IMR-90 (cell line): ENCODE data around the gene RB1. TPM values are rescaled to one million over a fixed set of nuclear protein-coding genes. Genes with fewer than 3 reads are reported as not detected.

ENCODE experiments used
- ATAC-seq: fragments of 200-7000 bp; cut with Tn5 transposase; 2 replicates; pipeline ENCODE4 v1.9.1; 2020; ENCODE audit warnings: low read depth, mild to moderate bottlenecking, moderate library complexity
- BruUV-seq: library from RNA; stranded (reverse); fragments of 400-500 nt; replicated peaks from 2 replicates; lab custom pipeline; 2021; lab: Mats Ljungman, UMichigan
- CTCF ChIA-PET: fragments of 300-600 bp; formaldehyde crosslinking; extraction: SDS; loops from one replicate; lab custom pipeline; 2021; ENCODE audit warnings: antibody characterized with exemption; lab: Yijun Ruan, JAX
- POLR2A ChIA-PET: fragments of 300-600 bp; sonication (Branson Sonifier 250); formaldehyde crosslinking; loops from one replicate; lab custom pipeline; 2022; ENCODE audit warnings: antibody characterized with exemption; ENCODE audit not compliant: unreplicated experiment; lab: Charles Lee
- DNase-seq: peaks from one replicate; pipeline ENCODE4 v3.0.0; 2013
- H2AFZ ChIP-seq: replicated peaks from 2 replicates; pipeline ENCODE3; 2013; ENCODE audit warnings: low read length, mild to moderate bottlenecking; ENCODE audit not compliant: poor library complexity
- H2AK5ac ChIP-seq: 2 replicates; pipeline ENCODE4 v1.6.1; 2013; ENCODE audit warnings: low read depth, low read length, inconsistent platforms
- H2AK9ac ChIP-seq: replicated peaks from 2 replicates; pipeline ENCODE3; 2013; ENCODE audit warnings: mild to moderate bottlenecking, low read depth, low read length, moderate library complexity; ENCODE audit not compliant: poor library complexity
- H2BK120ac ChIP-seq: 2 replicates; pipeline ENCODE4 v1.6.1; 2013; ENCODE audit warnings: low read depth, low read length, inconsistent platforms
- H2BK15ac ChIP-seq: 3 replicates; pipeline ENCODE4 v1.6.1; 2013; ENCODE audit warnings: low read depth, low read length, inconsistent platforms
- H2BK20ac ChIP-seq: 2 replicates; pipeline ENCODE4 v1.6.1; 2013; ENCODE audit warnings: low read depth, mild to moderate bottlenecking, inconsistent platforms, low read length, moderate library complexity
- H2BK5ac ChIP-seq: 2 replicates; pipeline ENCODE4 v1.6.1; 2013; ENCODE audit warnings: mild to moderate bottlenecking, low read depth, low read length, inconsistent platforms; ENCODE audit not compliant: poor library complexity, severe bottlenecking
- H3K14ac ChIP-seq: replicated peaks from 2 replicates; pipeline ENCODE4 v1.6.1; 2013; ENCODE audit warnings: low read depth, low read length, inconsistent platforms
- H3K18ac ChIP-seq: 2 replicates; pipeline ENCODE4 v1.6.1; 2013; ENCODE audit warnings: low read depth, low read length, control low read depth
- H3K23ac ChIP-seq: 2 replicates; pipeline ENCODE4 v1.6.1; 2013; ENCODE audit warnings: low read depth, low read length, inconsistent platforms
- H3K27ac ChIP-seq: 2 replicates; pipeline ENCODE4 v1.5.1; 2013; ENCODE audit warnings: mild to moderate bottlenecking, control low read depth, low read length; ENCODE audit not compliant: insufficient read depth
- H3K27me3 ChIP-seq: 2 replicates; pipeline ENCODE4 v1.6.1; 2013; ENCODE audit warnings: low read length; ENCODE audit not compliant: control insufficient read depth, insufficient read depth
- H3K36me3 ChIP-seq: 2 replicates; pipeline ENCODE4 v1.6.1; 2013; ENCODE audit warnings: low read length, mixed read lengths; ENCODE audit not compliant: control insufficient read depth, insufficient read depth
- H3K4ac ChIP-seq: 2 replicates; pipeline ENCODE4 v1.6.1; 2013; ENCODE audit warnings: low read depth, low read length, inconsistent platforms
- H3K4me1 ChIP-seq: 2 replicates; pipeline ENCODE4 v1.6.1; 2013; ENCODE audit warnings: low read length, mixed read lengths; ENCODE audit not compliant: control insufficient read depth, insufficient read depth
- H3K4me2 ChIP-seq: 2 replicates; pipeline ENCODE4 v1.6.1; 2013; ENCODE audit warnings: low read depth, mild to moderate bottlenecking, control low read depth, low read length, moderate library complexity
- H3K4me3 ChIP-seq: 2 replicates; pipeline ENCODE4 v1.5.1; 2013; ENCODE audit warnings: low read depth, mild to moderate bottlenecking, control low read depth, low read length, moderate library complexity; ENCODE audit not compliant: insufficient read depth
- H3K56ac ChIP-seq: 2 replicates; pipeline ENCODE4 v1.6.1; 2013; ENCODE audit warnings: low read length, inconsistent platforms; ENCODE audit not compliant: insufficient read depth; ENCODE audit errors: extremely low read depth
- H3K79me1 ChIP-seq, 2 experiments: 2 replicates each; pipeline ENCODE4 v1.6.1; 2013; ENCODE audit warnings: low read length in 2 of 2, inconsistent platforms in 1 of 2, low read depth in 1 of 2
- H3K9ac ChIP-seq: 2 replicates; pipeline ENCODE4 v1.6.1; 2013; ENCODE audit warnings: low read depth, low read length, control low read depth
- H3K9me1 ChIP-seq: 2 replicates; pipeline ENCODE4 v1.6.1; 2013; ENCODE audit warnings: low read length, inconsistent platforms; ENCODE audit not compliant: insufficient read depth
- H3K9me3 ChIP-seq: 2 replicates; pipeline ENCODE4 v1.6.1; 2013; ENCODE audit warnings: low read length; ENCODE audit not compliant: control insufficient read depth, insufficient read depth
- H4K20me1 ChIP-seq: 2 replicates; pipeline ENCODE4 v1.6.1; 2013; ENCODE audit warnings: low read length, inconsistent platforms; ENCODE audit not compliant: insufficient read depth
- H4K5ac ChIP-seq: 2 replicates; pipeline ENCODE4 v1.6.1; 2013; ENCODE audit warnings: mild to moderate bottlenecking, low read depth, low read length, control low read depth
- H4K8ac ChIP-seq, 2 experiments: 2 replicates each; pipeline ENCODE4 v1.6.1; 2013; ENCODE audit warnings: low read depth in 2 of 2, low read length in 2 of 2, control low read depth in 1 of 2, inconsistent platforms in 1 of 2
- H4K91ac ChIP-seq: 2 replicates; pipeline ENCODE4 v1.6.1; 2013; ENCODE audit warnings: low read depth, low read length, inconsistent platforms; ENCODE audit not compliant: insufficient read depth
- BHLHE40 ChIP-seq: fragments of 150-350 bp; IDR thresholded peaks from 2 replicates; pipeline ENCODE4 v1.6.1; 2016; ENCODE audit warnings: mild to moderate bottlenecking, low read depth, low read length
- CEBPB ChIP-seq: IDR thresholded peaks from 2 replicates; pipeline ENCODE4 v1.6.1; 2012; ENCODE audit warnings: low read depth, low read length, improper control_type of control experiment
- CHD1 ChIP-seq: IDR thresholded peaks from 2 replicates; pipeline ENCODE4 v1.6.1; 2012; ENCODE audit warnings: low read depth, low read length, improper control_type of control experiment
- CTCF ChIP-seq: conservative IDR thresholded peaks from 2 replicates; pipeline ENCODE4 v1.5.1; 2012; ENCODE audit warnings: mild to moderate bottlenecking, low read depth, low read length, improper control_type of control experiment
- ELK1 ChIP-seq: fragments of 150-350 bp; IDR thresholded peaks from 2 replicates; pipeline ENCODE4 v1.6.1; 2016; ENCODE audit warnings: low read depth, mild to moderate bottlenecking, low read length, moderate library complexity, borderline replicate concordance
- RCOR1 ChIP-seq: IDR thresholded peaks from 2 replicates; pipeline ENCODE4 v1.6.1; 2012; ENCODE audit warnings: mild to moderate bottlenecking, low read length, improper control_type of control experiment; ENCODE audit not compliant: insufficient replicate concordance
- RFX5 ChIP-seq: IDR thresholded peaks from 2 replicates; pipeline ENCODE4 v1.8.0; 2012; ENCODE audit warnings: low read depth, mild to moderate bottlenecking, low read length, moderate library complexity
- SMC3 ChIP-seq: fragments of 150-350 bp; IDR thresholded peaks from 2 replicates; pipeline ENCODE4 v1.6.1; 2016; ENCODE audit warnings: low read depth, mild to moderate bottlenecking, antibody characterized with exemption, low read length, moderate library complexity
- USF2 ChIP-seq: fragments of 150-350 bp; IDR thresholded peaks from 2 replicates; pipeline ENCODE4 v1.6.1; 2017; ENCODE audit warnings: mild to moderate bottlenecking, antibody characterized with exemption, low read length, low read depth
- WGBS, 2 experiments: methylation state at CpG; one replicate each; pipeline versions ENCODE4 v1.1.5 to v1.1.7; 2013; ENCODE audit warnings: missing lambda C conversion rate in 2 of 2; ENCODE audit not compliant: insufficient read length in 1 of 2; ENCODE audit errors: extremely low coverage in 2 of 2; 5-methylcytosine and 5-hydroxymethylcytosine counted together
- dilution Hi-C: fragments of 300-500 bp; cut with HindIII; formaldehyde crosslinking; loops from one replicate; pipeline ENCODE4 v1.14.3; 2018; ENCODE audit warnings: low sequenced_read_pairs; ENCODE audit not compliant: unreplicated experiment
- in situ Hi-C: fragments of 300-500 bp; cut with MboI; formaldehyde crosslinking; loops from 3 replicates; pipeline ENCODE4 v1.14.3; 2019; ENCODE audit warnings: low sequenced_read_pairs, inconsistent platforms, mixed read lengths
- intact Hi-C: fragments of 100-400 bp; cut with micrococcal nuclease; formaldehyde crosslinking; loops from 2 replicates; pipeline ENCODE4 v1.10.0; 2022
- polyA plus RNA-seq, 3 experiments: library from polyadenylated mRNA; depleted of rRNA; stranded (reverse); fragments of >200 nt; gene quantifications; 2 replicates each; pipeline ENCODE4 v1.2.3, GENCODE V29; 2012; ENCODE audit warnings: low replicate concordance in 1 of 3
- total RNA-seq: library from RNA; depleted of rRNA; stranded (reverse); fragments of >200 nt; gene quantifications from 2 replicates; pipeline ENCODE4 v1.2.3, GENCODE V29; 2012

RB1 gene
- total and polyA plus RNA-seq, 2 of the 4 experiments (the other 2 are of a cell fraction) = 11.4 to 15.4 TPM

GRCh38 chr13:48296528-48296927 lies 7.0 kb upstream of the RB1 start:
- no peak for TF ChIP-seq SMC3
- TF ChIP-seq USF2 = no peak
- TF ChIP-seq ELK1 = no peak
- no peak for TF ChIP-seq RCOR1
- no peak for TF ChIP-seq RFX5
- TF ChIP-seq CHD1 = no peak
- TF ChIP-seq BHLHE40 = no peak
- TF ChIP-seq CTCF = no peak
- TF ChIP-seq CEBPB = no peak
- Histone ChIP-seq H4K8ac (no peak overlapping the region), H3K9me1 (no peaks in the 10 kb centered on the region), H3K79me1 (no peaks in the 10 kb centered on the region), H2BK15ac (no peak overlapping the region), H2BK5ac (no peak overlapping the region), H4K91ac (no peak overlapping the region), H2BK120ac (no peak overlapping the region), H4K5ac (no peak overlapping the region), H3K9me3 (no peaks in the 10 kb centered on the region), H2AK5ac (no peak overlapping the region), H3K36me3 (no peaks in the 10 kb centered on the region), H4K20me1 (no peaks in the 10 kb centered on the region), H2AK9ac (no peak overlapping the region), H3K27ac (no peak overlapping the region), H3K9ac (no peak overlapping the region), H3K4me3 (no peak overlapping the region), H3K4ac (no peak overlapping the region), H3K23ac (no peak overlapping the region), H3K4me1 (no peaks in the 10 kb centered on the region), H2AFZ (no peak overlapping the region), H3K14ac (no peak overlapping the region), H3K18ac (no peak overlapping the region), H3K27me3 (peaks cover 7% of the 10 kb centered on the region), H3K4me2 (no peak overlapping the region), H2BK20ac (no peak overlapping the region), H3K56ac (no peak overlapping the region)
- BruUV-seq = no TSS peak
- CTCF ChIA-PET = no interaction called here
- in situ Hi-C loops = no loop called here
- dilution Hi-C loops = no loop called here
- POLR2A ChIA-PET = no interaction called here
- 60% methylated on average over 1 of the region's 2 CpGs; no CpG with 5 or more reads in 1 of the 2 experiments for WGBS, 2 experiments
- no peak for ATAC-seq
- intact Hi-C loops = no loop called here
- no peak for DNase-seq
